A204.1 (cell line): ENCODE data around the gene FLCN.
"Not testable (repeated sequence)": the region's sequence is repeated elsewhere in the genome, so short reads cannot be mapped to it uniquely, and the experiment has no call there.

Source experiments
- FAIRE-seq: peaks from 2 replicates; lab custom pipeline; 2012; peaks lifted over from hg19 to GRCh38; lab: Jason Lieb, UNC

The FLCN gene

DNA sequence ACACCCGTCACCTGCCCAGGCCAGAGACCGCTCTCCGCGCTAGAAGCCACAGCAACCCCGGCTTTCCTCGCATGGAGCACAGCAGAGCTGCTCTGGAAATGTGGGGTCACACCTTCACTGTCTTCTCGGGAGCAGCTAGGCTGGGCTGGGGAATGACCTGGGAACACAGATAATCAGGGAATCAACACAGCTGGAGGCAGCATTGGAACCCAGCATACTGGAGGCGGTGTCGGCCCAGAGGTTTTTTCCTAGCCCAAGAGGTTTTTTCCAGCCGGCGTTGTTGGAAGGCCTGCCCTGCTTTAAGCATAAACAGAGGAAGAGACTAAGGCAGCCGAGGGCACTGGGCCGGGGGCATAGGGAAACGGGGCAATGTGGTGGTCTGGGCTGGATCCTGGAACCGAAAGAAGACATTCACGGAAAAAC is 30.0 kb downstream of the FLCN start:
- no peak for FAIRE-seq

DNA sequence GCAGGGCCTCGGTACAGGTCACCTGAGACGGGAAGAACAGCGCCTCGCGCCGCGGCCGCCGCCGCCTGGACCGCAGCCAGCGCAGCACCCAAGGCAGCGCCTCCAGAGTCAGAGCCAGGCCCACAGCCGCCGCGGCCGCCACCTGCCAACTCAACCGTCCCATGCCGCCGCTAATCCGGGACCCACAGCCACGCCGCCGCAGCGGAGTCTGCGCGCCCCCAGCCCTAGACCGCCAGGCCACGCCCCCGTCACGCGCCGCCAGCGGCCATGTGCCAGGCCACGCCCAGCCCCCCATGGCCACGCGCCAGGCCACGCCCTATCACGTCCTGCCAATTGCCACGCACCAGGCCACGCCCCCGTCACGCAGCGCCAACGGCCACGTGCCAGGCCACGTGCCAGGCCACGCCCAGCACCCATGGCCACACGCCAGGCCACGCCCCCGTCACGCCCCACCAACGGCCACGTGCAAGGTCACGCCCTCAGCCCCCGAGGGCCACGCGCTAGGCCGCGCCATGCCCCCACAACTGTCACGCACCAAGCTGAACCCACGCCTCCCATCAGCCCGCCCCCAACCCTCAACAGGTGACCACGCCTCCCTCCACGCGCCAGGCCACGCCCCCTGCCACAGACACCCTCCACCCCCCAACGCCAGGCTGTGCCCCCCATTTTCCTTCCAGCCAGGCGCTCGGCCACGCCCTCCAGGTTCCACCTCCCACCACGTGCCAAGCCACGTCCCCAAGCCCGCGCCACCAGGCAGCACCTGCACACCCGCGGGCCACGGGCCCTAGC is 30.6 kb downstream of the FLCN start, which contains the start of gene PLD6:
TSS of gene PLD6 (minus strand) at position 210 of the 789 bp plus-strand sequence. CDS start at position 163, 47 bp downstream.
- FAIRE-seq = no peak

DNA sequence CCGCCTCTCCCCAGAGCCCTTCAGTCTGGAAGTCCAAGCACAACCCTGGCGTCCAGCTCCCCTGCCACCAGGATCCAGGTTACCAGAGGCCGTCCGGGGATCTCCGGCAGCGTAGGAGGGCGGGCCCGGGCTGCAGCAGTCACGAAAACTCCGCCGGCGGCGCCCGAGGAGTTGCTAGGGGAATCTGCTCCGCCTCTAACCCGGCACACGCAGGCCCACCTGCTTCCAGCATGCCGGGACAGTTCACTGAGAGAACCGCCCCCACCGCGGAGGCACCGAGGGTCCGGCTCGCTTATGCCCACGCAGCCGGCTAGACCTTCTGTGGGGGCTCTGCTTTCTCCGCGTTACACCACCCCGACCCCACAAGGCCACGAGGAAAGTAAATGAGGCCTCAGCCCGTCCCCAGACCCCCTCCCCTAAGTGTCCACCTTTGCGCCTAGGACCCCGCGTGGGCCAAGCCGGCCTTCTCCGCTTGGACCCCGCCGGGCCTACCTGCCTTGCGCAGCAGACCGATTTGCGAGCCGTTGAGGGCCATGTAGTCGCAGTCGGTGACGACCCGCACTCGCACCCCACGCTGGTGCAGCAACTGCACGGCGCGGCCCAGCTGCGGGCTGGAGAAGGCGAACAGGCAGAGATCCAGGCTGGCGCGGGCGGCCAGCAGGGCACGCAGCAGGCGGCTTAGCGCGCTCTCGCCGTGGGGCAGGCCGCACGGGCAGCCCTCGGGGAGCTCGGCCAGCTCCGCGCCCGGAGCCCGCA is 31.4 kb downstream of the FLCN start:
- no peak for FAIRE-seq

DNA sequence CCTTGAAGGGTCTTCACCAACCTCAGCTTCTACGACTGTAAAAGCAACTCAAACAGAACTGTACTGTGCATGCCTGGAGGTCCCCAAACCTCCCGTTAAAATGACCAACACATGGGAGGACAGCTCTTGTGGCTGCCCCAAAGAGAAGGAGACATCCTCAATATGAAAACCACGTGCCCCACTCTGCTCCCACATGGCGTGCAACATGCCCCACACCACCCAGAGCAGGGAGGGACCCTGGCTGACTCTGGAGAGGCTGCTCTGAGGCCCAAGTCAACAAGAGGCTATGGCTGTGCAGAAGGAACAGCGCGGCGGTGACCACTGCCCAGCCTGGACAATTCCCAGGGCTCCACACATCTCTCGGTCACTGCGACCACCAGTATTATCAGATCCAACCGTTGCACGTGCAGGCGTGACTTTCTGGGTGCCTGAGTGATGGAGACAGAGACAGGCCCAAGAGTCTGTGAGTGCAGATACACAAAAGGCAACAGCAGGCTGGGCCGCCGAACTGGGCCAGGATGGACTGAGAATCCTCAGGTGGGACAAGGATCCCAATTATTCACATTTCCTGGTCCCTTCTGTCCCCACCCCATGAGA is 32.2 kb downstream of the FLCN start:
- FAIRE-seq = no peak

DNA sequence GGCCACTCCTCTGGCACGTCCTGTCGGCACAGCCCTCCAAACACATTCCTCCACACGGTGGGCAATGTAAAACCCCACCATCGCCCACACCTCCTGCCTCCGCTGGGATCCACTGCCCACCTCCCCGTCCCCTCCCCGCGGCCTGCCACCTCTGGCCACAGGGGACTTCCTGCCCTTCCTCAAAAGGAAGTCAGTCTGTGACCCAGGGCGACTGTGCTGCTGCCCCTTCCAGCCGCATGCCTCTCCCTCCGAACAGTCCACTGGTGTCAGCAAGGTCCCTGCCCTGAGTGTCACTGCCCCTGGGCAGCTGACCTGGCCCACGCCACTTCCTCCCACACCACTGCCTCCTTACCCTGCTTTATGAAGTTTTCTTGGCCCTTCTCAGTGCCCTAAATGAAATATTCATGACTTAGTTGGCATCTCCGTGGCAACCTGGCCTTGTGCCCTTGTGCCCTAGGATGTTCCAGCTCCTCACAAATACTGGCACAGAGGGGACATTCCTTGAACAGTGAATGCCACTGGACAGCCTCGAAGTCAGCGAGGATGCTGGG is 32.9 kb downstream of the FLCN start:
- no peak for FAIRE-seq

DNA sequence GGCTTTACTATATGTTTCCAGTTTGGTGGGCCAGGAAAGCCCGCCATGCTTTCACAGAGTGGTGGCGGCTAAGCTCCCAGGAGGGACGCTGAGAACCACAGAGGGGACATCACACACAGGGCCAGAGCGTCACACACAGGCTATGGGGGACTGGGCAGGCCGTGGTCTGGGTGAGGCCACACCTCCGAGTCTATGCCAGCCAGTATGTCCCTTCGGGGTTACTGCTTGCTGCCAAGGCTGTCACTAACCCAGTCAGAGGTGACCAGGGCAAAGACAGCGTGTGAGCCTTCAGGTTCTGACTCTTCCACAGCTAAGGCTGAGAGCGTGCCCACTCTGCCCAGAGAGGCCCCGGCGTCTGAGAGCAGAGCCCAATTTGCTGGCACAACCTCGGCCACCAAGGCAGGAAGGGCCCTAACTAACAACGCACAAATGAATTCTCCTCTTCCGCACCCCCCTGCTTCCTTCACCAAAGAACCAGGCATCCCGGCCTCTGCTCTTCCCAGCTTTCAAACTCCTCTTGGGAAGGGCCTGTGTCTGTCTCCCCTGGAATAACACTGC is 33.7 kb downstream of the FLCN start:
- no peak for FAIRE-seq

DNA sequence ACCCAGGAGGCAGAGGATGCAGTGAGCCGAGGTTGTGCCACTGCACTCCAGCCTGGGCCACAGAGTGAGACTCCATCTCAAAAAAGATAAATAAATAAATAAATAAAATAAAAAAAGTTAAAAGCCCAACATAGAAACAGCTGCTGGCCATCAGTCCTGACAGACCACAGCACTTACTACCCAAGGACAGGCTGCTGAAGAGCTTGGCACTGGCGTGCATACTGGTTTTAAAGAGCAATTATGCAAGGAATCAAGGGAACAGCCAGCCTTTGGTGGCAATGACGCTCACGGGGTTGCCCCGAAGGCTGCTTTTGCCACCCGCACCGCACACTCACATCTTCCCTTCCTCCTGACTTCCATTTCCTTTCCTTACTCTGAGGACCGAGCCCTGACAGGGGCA is 35.1 kb downstream of the FLCN start:
- no peak for FAIRE-seq

DNA sequence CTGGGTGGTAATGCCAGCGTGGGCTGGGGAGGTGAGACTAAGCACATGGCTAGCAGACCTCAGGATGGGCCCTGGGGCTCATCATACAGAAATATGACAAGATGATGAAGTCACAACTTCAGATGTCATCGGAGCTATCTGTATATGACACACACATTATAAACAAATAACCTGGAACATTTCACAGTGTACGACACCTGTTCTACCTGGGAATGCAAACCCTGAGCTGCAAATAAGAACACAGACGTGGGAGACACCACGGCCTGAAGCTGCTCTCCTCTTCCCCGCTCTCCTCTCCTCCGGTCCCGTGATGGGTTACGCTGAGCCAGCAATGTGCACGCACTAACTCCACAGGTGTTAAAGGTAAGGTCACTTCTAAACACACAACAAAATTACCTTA is 35.7 kb downstream of the FLCN start:
- no peak for FAIRE-seq

DNA sequence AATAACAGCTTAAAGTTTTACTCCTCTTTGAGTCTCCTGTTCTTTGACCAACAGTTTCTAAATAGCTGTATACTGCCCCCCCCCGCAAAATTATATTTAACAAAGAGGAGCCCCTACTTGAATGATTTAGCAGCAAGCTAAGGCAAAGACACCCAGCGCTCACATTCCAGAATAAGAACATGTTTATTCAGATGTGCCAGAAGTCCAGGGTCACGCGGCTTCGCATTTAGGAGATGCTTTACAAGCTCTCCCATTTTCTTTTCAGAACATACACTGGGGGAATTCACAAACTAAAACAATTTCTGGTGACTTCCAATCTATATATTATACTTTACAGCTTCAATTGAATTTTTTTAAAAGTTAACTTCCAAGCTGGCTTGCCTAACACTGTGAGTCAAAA is 36.1 kb downstream of the FLCN start:
- no peak for FAIRE-seq

DNA sequence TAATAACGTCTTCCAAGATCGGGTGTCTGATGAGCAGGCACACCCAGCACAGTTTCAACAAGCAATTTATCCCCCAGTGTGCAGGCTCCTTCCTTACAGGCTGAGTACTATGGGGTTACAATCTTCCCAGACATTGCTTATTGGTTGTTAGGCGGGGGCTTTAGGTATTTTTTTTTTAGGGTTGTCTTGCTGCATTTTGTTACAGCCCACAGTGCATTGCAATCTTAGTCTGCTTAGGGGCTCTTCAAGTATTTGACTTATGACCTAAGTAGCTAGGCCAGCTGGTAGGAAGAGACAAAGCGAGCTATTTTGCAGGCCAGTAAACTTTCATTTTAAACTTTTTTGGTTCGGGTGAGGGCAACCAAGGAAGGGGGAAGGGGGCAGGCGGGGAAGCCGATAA is 36.7 kb downstream of the FLCN start:
- FAIRE-seq = no peak

DNA sequence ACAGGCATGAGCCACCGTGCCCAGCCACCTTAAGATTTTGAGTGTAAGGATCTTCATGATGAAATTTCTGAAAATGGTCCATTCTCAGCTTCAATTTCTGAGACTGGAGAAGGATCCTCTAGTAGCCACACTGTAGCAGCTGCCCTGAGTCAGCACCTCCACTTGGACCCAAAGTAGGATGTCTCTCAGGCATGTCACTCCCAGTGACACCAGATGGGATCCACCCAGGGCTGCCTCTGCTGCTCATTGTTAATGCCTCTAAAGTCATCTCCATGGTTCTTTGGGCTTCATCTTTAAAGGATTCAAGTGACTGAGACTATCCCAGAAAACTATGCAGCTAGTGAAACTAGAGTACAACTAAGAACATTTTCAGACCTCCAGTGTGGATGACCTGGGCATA is 38.7 kb downstream of the FLCN start:
- no peak for FAIRE-seq

DNA sequence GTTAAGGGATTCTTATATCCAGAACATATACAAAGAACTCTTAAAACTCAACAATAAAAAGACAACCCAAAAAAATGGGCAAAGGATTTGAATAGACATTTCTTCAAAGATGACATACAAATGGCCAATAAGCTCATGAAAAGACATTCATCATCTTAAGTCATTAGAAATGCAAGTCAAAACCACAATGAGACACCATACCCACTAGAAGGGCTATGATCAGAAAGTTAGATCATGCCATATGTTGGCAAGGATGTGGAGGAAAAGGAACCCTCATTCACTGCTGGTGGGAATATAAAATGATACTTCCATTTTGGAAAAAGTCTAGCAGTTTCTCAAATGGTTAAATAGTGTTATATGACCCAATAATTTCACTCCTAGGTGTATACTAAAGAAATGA is 40.2 kb downstream of the FLCN start:
- FAIRE-seq = no peak

DNA sequence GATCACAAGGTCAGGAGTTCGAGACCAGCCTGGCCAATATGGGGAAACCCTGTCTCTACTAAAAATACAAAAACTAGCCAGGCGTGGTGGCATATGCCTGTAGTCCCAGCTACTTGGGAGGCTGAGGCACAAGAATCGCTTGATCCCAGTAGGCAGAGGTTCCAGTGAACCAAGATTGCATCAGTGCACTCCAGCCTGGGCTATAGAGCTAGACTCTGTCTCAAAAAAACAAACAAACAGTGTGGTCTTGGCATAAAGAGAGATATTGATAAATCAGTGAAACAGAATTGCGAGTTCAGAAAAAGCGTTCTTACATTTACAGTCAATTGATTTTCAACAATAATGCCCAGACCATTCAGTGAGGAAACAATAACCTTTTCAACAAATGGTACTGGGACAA is 41.5 kb downstream of the FLCN start:
- not testable (repeated sequence) for FAIRE-seq

DNA sequence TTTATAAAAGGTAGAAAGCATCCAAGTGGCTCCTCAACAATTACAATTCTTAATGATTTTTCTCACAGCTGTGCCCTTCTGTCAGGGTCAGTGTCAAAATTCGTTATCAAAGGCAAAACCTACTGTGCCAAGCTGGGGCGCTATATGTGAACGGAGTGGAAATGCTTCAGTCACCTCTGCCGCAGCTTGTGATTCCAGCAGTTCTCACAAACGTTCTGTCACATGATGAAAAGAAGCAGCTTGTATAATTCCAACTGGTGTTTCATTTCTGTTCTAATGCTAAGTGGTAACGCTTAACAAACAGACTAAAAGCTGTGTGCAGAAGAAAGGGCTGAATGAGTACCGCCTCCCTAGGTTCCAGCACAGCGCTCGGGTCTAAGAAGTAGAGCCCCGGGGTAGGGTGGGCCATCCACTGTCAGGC is 45.0 kb downstream of the FLCN start:
- FAIRE-seq = no peak

DNA sequence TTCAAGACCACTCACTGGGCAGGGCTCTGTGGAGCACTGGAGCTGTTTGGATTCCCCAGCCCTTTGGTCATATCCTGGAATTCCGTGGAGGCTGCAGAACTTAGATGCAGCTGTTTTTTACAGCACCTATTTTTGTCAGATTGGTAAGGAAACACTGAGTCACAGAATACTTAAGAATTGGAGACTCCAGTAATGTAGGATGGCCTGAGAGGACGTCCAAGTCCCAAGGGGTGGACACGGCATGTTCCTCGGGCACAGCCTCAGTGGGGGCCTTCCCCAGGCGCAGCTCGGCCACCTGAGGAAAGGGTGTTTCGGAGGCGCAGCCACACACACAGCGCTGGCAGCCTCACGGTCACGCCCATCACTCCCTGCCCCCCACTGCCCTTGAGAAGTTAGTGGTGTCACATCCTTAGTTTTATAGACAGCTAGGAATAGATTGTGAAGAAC is 45.6 kb downstream of the FLCN start:
- no peak for FAIRE-seq

DNA sequence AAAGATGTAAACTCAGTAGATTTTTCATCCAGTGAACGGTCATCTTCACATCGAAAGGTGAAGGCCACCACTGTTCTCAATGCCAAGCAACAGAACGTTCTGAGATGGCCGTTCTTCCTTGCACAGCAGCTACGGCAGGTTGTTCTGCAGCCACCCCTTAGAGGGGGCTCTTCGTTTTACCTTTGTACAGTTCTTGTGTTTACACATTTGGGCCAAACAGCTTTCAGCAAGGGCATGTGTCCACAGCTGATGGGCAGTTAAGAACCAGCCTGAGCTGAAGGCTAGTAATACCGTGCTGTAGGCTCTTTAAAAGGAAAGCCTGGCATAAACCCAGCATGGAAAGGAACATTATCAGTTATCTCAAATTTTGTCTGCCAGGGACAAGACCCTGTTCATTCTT is 46.8 kb downstream of the FLCN start:
- FAIRE-seq = no peak

DNA sequence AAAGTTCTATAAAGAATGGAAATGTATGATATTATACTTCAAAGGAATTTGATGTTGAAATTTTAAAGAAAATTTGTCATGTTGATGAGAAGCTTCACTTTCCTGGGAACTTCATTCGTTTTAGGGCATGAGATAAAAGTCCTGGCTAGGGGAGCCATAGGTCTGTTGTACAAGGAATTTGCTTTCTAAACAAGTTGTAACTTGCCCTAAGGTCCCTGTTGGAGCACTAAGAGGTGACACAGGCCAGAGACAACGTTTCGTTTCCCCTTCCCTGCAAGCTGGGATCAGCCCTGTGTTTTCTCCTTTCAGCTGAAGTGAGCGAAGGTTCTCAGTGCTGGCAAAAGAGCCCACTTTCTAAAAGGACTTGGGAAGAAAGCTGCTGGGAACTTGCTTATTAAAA is 47.4 kb downstream of the FLCN start:
- FAIRE-seq = no peak

DNA sequence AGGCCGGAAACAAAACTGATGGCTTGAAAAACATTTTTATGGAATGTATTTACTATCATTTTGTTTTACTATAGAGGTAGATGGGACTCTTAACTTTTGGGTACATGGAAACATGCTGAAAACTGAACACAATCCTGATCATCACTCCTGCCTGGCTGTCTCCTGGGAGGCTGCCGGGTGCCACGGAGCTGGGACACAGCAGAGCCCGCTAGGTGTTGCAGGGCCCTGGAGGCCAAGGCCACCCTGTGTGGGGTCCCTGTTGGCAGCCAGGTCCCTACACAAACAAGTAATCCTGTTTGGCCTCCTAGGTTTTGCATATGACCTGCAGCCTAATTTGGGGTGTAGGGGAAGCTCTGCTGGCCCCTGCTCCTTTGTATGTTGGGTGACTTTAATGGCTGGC is 48.4 kb downstream of the FLCN start:
- no peak for FAIRE-seq

DNA sequence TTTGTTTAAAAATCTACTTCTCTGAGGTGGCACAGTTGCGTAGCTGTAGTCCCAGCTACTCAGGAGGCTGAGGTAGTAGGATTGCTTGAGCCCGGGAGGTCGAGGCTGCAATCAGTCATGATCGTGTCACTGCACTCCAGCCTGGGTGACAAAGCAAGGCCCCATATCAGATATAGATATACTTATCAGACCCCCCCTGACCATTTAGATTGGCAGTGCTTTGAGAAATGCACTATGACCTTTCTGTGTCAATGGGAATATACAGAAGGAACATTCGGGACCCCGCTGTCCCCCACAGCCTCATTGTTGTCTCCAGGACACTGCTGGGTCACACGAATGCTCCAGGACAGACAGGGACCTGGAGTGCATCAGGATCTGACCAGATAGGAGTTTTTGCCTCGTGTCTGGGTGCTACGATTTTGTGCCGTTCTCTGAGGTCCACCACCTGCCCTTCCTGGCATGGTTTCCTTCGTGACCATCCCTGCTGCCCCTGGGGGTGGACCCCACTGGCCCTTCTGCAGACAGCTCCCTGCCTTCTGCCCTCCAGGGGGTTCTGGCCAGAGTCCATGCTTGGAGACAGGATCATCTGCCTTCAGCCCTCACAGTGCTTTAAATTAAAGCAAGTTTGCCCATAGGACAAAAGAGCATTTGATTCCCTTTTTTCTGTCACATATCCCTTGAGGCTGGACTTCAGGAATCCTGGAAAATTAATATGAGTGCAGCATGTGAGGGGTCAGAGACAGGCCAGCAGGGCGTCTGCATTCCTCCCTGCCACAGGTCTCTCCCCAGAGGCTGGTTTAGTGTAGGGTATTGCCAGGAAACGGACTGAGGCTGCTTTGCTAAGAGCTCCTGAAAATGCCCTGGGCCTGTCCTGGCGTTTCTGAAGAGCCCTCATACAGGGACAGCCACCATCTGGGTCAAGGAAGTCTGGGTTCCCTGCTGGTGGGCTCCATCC is 50.1 kb downstream of the FLCN start:
- no peak for FAIRE-seq

DNA sequence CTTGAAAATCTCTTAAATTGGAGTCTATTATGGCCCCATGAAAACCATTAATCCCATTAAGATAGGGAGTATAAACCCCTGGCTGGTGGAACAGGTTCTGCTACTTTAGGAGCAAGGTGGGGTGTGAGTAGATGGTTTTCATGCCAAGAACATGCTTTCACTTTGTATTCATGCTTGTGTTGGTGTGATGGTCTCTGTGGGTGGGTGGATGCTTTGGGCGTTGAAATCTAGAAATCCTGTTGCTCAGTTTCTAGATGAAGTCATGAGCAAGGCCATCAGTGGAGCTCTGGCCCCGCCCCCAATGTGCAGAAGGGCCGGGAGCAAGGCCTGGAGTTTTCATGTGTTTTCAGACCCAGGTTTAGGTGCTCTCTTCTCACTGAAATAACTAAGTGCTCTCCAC is 50.9 kb downstream of the FLCN start:
- FAIRE-seq = no peak

DNA sequence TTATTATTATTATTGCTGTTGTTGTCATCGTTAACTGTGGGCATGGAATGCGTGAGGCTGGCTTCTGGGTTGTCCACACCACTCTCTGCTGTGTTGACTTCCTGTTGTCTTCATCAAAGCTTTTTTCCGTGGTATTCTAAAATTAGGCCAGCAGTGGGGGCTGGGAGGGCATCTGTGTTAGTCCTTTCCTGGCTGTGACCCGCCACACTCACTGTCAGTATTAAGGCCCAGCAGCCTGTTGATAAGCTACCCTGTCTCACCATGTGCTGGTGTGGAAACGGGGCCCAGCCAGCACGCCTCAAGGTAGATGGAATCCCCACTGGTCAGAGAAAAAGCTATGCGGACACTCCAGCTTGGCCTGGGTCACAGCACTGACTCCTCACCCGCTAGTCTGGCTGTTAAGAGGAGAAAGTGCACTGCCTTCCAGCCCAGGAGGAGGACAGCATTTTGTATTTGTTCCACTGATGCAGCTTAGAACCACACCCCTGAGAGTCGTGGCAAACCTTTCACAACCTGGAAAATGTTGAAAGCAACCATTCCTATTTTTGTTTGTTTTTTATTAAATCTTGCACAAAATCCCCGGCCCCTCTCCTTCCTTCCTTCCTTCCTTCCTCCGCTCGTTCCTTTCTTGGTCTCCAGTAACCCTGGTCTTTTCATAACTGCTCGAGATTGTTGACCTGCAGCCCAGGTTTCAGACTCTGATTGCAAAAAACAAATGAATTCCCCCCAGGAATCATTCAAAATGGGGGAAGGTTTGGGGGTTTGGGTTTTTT is 51.8 kb downstream of the FLCN start:
- not testable (repeated sequence) for FAIRE-seq
